CD14-positive monocyte (primary cell): ENCODE measurements around the gene SLIT3. TPM values are rescaled to one million over a fixed set of nuclear protein-coding genes. Genes with fewer than 3 reads are reported as not detected.

Experiments
- DNase-seq, 3 donors: peaks; one replicate each; pipeline ENCODE4 v3.0.0-alpha.2; 2011 to 2022
- H2AFZ ChIP-seq: 2 replicates; pipeline ENCODE4 v1.6.0; 2012; ENCODE audit warnings: mild to moderate bottlenecking, low read depth, low read length, inconsistent platforms; ENCODE audit not compliant: insufficient read depth, poor library complexity, severe bottlenecking
- H3K27ac ChIP-seq, 2 donors: 1 replicate in 1 of 2; 2 replicates in 1 of 2; pipeline ENCODE4 v1.5.1; 2012 to 2013; ENCODE audit warnings: low read length in 2 of 2, control low read depth in 1 of 2, inconsistent platforms in 1 of 2, low read depth in 1 of 2, mild to moderate bottlenecking in 1 of 2
- H3K27me3 ChIP-seq, 2 donors: one replicate each; pipeline versions ENCODE4 v1.6.0 to v1.6.1; 2011 to 2013; ENCODE audit warnings: low read length in 2 of 2; ENCODE audit not compliant: control insufficient read depth in 2 of 2, insufficient read depth in 2 of 2
- H3K36me3 ChIP-seq, 2 donors: replicated peaks in 1 of 2; 1 replicate in 1 of 2; 2 replicates in 1 of 2; pipeline versions ENCODE4 v1.5.1 to v1.6.1; 2012 to 2013; ENCODE audit warnings: low read length in 2 of 2, control low read depth in 1 of 2, inconsistent platforms in 1 of 2, mild to moderate bottlenecking in 1 of 2; ENCODE audit not compliant: insufficient read depth in 2 of 2, control insufficient read depth in 1 of 2
- H3K4me1 ChIP-seq, 2 donors: 1 replicate in 1 of 2; 2 replicates in 1 of 2; pipeline versions ENCODE4 v1.5.1 to v1.6.1; 2012 to 2013; ENCODE audit warnings: low read length in 2 of 2, control low read depth in 1 of 2, inconsistent platforms in 1 of 2, mild to moderate bottlenecking in 1 of 2, moderate library complexity in 1 of 2; ENCODE audit not compliant: insufficient read depth in 2 of 2, control insufficient read depth in 1 of 2
- H3K4me2 ChIP-seq: replicated peaks from 2 replicates; pipeline ENCODE3; 2012; ENCODE audit warnings: low read length, moderate library complexity, mild to moderate bottlenecking; ENCODE audit not compliant: poor library complexity, severe bottlenecking; ENCODE audit errors: extremely low read depth
- H3K4me3 ChIP-seq, 3 experiments: fragments of 200-600 bp in 1 of 3; sonication (generic) in 1 of 3; replicated peaks in 1 of 3; 1 replicate in 2 of 3; 2 replicates in 1 of 3; pipeline ENCODE4 v1.5.1; 2011 to 2013; ENCODE audit warnings: low read length in 3 of 3, mild to moderate bottlenecking in 3 of 3, control low read depth in 2 of 3, low read depth in 2 of 3, inconsistent platforms in 1 of 3, moderate library complexity in 1 of 3
- H3K79me2 ChIP-seq: 2 replicates; pipeline ENCODE4 v1.6.0; 2012; ENCODE audit warnings: mild to moderate bottlenecking, control low read depth, inconsistent platforms, low read length, moderate library complexity; ENCODE audit not compliant: insufficient read depth
- H3K9ac ChIP-seq: 2 replicates; pipeline ENCODE4 v1.6.0; 2017; ENCODE audit warnings: low read length, mild to moderate bottlenecking; ENCODE audit not compliant: insufficient read depth, poor library complexity, severe bottlenecking
- H3K9me3 ChIP-seq, 2 donors: replicated peaks in 1 of 2; 1 replicate in 1 of 2; 2 replicates in 1 of 2; pipeline versions ENCODE4 v1.5.1 to v1.6.1; 2012 to 2013; ENCODE audit warnings: low read length in 2 of 2, control low read depth in 1 of 2; ENCODE audit not compliant: control insufficient read depth in 1 of 2, insufficient read depth in 1 of 2
- H4K20me1 ChIP-seq: 2 replicates; pipeline ENCODE4 v1.6.0; 2012; ENCODE audit warnings: mild to moderate bottlenecking, low read length, control low read depth, moderate library complexity; ENCODE audit not compliant: insufficient read depth
- H3K27ac Mint-ChIP-seq, 7 donors: one replicate each; pipeline ENCODE4 v1.8.0; 2020; ENCODE audit warnings: mild to moderate bottlenecking in 7 of 7, mixed read lengths in 7 of 7, moderate library complexity in 6 of 7, inconsistent platforms in 2 of 7
- H3K27me3 Mint-ChIP-seq, 3 donors: one replicate each; pipeline ENCODE4 v1.8.0; 2021 to 2022; ENCODE audit warnings: low read depth in 3 of 3, mild to moderate bottlenecking in 3 of 3, mixed read lengths in 3 of 3, moderate library complexity in 3 of 3, inconsistent platforms in 1 of 3
- H3K36me3 Mint-ChIP-seq, 2 donors: one replicate each; pipeline ENCODE4 v1.8.0; 2020; ENCODE audit warnings: mixed read lengths in 2 of 2, inconsistent platforms in 1 of 2, mild to moderate bottlenecking in 1 of 2
- H3K4me1 Mint-ChIP-seq: one replicate; pipeline ENCODE4 v1.8.0; 2020; ENCODE audit warnings: mild to moderate bottlenecking, mixed read lengths
- H3K4me3 Mint-ChIP-seq, 2 donors: one replicate each; pipeline ENCODE4 v1.8.0; 2020; ENCODE audit warnings: mild to moderate bottlenecking in 2 of 2, mixed read lengths in 2 of 2, moderate library complexity in 1 of 2
- H3K9me3 Mint-ChIP-seq, 7 donors: one replicate each; pipeline ENCODE4 v1.8.0; 2020 to 2022; ENCODE audit warnings: mixed read lengths in 7 of 7, mild to moderate bottlenecking in 6 of 7, moderate library complexity in 6 of 7, inconsistent platforms in 2 of 7
- WGBS: methylation state at CpG from one replicate; pipeline ENCODE4 v1.1.5; 2013; ENCODE audit warnings: missing lambda C conversion rate; ENCODE audit not compliant: insufficient coverage; 5-methylcytosine and 5-hydroxymethylcytosine counted together
- intact Hi-C, 2 donors: fragments of 100-400 bp; cut with micrococcal nuclease; formaldehyde crosslinking; loops; one replicate each; pipeline versions ENCODE4 v1.15.0 to v1.15.1; 2023
- polyA plus RNA-seq, 3 donors: library from polyadenylated mRNA; depleted of rRNA in 1 of 3; unstranded in 2 of 3; stranded (reverse) in 1 of 3; fragments of 300-500 nt in 2 of 3; fragments of >200 nt in 1 of 3; fragmentation: Illumina TruSeq in 2 of 3; gene quantifications; 1 replicate in 2 of 3; 2 replicates in 1 of 3; pipeline ENCODE4 v1.2.3, GENCODE V29; 2012 to 2021
- TF ChIP-seq, protein P1 (sequence below): fragments of 200-600 bp; IDR thresholded peaks from one replicate; pipeline ENCODE4 v1.8.0; 2022; ENCODE audit warnings: antibody characterized with exemption, mild to moderate bottlenecking

Gene SLIT3
- polyA plus RNA-seq, 3 donors, result not detected

DNA sequence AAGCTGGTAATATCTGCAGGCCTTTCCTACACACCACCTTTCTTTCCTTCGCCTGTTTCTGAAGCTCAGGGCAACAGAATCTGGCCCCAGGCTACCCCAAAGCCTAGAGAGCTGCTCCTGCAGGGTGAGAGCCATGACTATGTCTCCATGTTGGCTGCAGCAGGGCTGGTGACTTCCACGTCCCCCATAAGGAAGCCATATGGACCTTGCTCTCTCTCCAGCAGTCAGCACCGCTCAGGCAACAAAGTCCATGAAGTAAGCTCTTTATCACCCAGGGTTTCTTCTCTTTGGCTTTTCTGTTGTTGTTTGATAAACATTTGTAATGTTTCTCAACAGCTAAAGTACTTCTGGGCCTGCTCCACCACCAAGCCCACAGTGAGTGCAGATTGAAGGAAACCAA is 125.2 kb downstream of the SLIT3 start:
- H3K4me2 ChIP-seq, result no peak overlapping the region
- TF ChIP-seq, protein P1, sequence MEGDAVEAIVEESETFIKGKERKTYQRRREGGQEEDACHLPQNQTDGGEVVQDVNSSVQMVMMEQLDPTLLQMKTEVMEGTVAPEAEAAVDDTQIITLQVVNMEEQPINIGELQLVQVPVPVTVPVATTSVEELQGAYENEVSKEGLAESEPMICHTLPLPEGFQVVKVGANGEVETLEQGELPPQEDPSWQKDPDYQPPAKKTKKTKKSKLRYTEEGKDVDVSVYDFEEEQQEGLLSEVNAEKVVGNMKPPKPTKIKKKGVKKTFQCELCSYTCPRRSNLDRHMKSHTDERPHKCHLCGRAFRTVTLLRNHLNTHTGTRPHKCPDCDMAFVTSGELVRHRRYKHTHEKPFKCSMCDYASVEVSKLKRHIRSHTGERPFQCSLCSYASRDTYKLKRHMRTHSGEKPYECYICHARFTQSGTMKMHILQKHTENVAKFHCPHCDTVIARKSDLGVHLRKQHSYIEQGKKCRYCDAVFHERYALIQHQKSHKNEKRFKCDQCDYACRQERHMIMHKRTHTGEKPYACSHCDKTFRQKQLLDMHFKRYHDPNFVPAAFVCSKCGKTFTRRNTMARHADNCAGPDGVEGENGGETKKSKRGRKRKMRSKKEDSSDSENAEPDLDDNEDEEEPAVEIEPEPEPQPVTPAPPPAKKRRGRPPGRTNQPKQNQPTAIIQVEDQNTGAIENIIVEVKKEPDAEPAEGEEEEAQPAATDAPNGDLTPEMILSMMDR, result no peak
- no peaks in the 10 kb centered on the region for H3K36me3 ChIP-seq
- no peaks in the 10 kb centered on the region for H3K27me3 ChIP-seq
- no peaks in the 10 kb centered on the region for H4K20me1 ChIP-seq
- intact Hi-C loops, result no loop called here
- H3K79me2 ChIP-seq, result no peaks in the 10 kb centered on the region
- Mint-ChIP-seq H3K9me3 (peaks cover 0 to 8% (median 2%) of the 10 kb centered on the region in 7 donors), H3K27me3 (peaks cover 0 to 3% (median 0%) of the 10 kb centered on the region in 3 donors), H3K4me3 (no peak overlapping the region), H3K36me3 (no peaks in the 10 kb centered on the region), H3K27ac (no peak overlapping the region), H3K4me1 (no peaks in the 10 kb centered on the region)
- 89% methylated on average over 2 of the region's 3 CpGs for WGBS
- no peak for DNase-seq
- H2AFZ ChIP-seq, result no peak overlapping the region
- H3K27ac ChIP-seq, result no peak overlapping the region
- H3K9me3 ChIP-seq, result no peaks in the 10 kb centered on the region
- no peak overlapping the region for H3K9ac ChIP-seq
- no peak overlapping the region for H3K4me3 ChIP-seq
- no peaks in the 10 kb centered on the region for H3K4me1 ChIP-seq

DNA sequence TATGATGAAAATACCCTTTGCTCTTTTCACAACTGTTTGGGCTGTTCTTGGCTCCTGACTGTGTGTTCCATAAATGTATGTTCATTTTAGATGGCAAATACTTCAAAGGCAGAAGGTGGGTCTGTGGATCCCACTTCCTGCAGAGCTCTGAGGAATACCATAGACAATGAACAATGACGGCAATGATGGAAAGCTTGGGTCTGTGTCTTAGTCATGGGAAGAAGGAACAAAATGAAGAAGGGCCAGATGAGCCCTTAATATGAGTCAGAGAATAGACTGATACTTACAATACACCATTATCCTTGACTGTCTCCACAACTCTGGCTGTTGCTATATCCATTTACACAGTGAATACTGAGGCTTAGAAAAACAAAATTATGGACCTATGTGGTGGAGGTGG is 126.0 kb downstream of the SLIT3 start:
- Mint-ChIP-seq H3K9me3 (peaks cover 0 to 8% (median 2%) of the 10 kb centered on the region in 7 donors), H3K36me3 (no peaks in the 10 kb centered on the region), H3K4me3 (no peak overlapping the region), H3K27ac (no peak overlapping the region), H3K4me1 (no peaks in the 10 kb centered on the region), H3K27me3 (peaks cover 0 to 3% (median 0%) of the 10 kb centered on the region in 3 donors)
- H3K4me1 ChIP-seq, result no peaks in the 10 kb centered on the region
- H3K4me3 ChIP-seq, result no peak overlapping the region
- H3K27me3 ChIP-seq, result no peaks in the 10 kb centered on the region
- no peak overlapping the region for H3K27ac ChIP-seq
- no peaks in the 10 kb centered on the region for H3K36me3 ChIP-seq
- no peak for DNase-seq
- H3K79me2 ChIP-seq, result no peaks in the 10 kb centered on the region
- no peaks in the 10 kb centered on the region for H3K9me3 ChIP-seq
- no peak overlapping the region for H2AFZ ChIP-seq
- TF ChIP-seq, protein P1, result no peak
- no peak overlapping the region for H3K4me2 ChIP-seq
- intact Hi-C loops, result no loop called here
- no peak overlapping the region for H3K9ac ChIP-seq
- no peaks in the 10 kb centered on the region for H4K20me1 ChIP-seq
- WGBS, result 80% methylated on average over 1 of the region's 1 CpG
